ENCODE results near the gene SCAP. TPM values are rescaled to one million over a fixed set of nuclear protein-coding genes. Genes with fewer than 3 reads are reported as not detected.

The SCAP gene
- total and polyA plus RNA-seq, 2 of the 13 experiments (the other 11 are each of a cell fraction or from before 2014, with no cell fraction given): 40.4 to 53.3 TPM

- Histone ChIP-seq H4K20me1 (ENCODE audit: insufficient read depth, low read length) (no peaks in the 10 kb centered on the region), H3K36me3 (replicated peaks in 1 of 2; ENCODE audit: control insufficient read depth in 1 of 2, insufficient read depth in 2 of 2, low read length in 2 of 2) (0 out of 5 replicates have a peak, but pooled peaks cover 0 to 2% of the 10 kb centered on the region in 2 experiments), H3K4me1 (ENCODE audit: insufficient read depth, low read length) (no peaks in the 10 kb centered on the region), H3K79me2 (ENCODE audit: insufficient read depth, low read length) (no peaks in the 10 kb centered on the region), H3K4me2 (ENCODE audit: low read depth, low read length) (no peak overlapping the region), H3K4me3 (replicated peaks in 1 of 3; ENCODE audit: insufficient read depth in 1 of 3, low read depth in 2 of 3, low read length in 3 of 3) (no peak overlapping the region), H2AFZ (ENCODE audit: low read length) (no peak overlapping the region), H3K9me3 (ENCODE audit: low read length) (no peaks in the 10 kb centered on the region), H3K27ac (ENCODE audit: extremely low read length, insufficient read depth, low read length) (no peak overlapping the region), H3K27me3 (ENCODE audit: control insufficient read depth in 1 of 2, insufficient read depth in 2 of 2, low read length in 2 of 2) (no peaks in the 10 kb centered on the region), H3K9ac (ENCODE audit: insufficient read depth, low read depth, low read length) (no peak overlapping the region)
- no peak for DNase-seq (ENCODE audit: low spot score)
- ChIA-PET CTCF (ENCODE audit: low intra/inter-chr PET ratio, low total read pairs) (no interaction called here), POLR2A (no interaction called here)
- TF ChIP-seq ZNF574 (CRISPR knock-in tag; IDR thresholded peaks at IDR 0.05) (no peak), PLRG1 (conservative IDR thresholded peaks at IDR 0.05) (no peak), ZNF350 (CRISPR knock-in tag; IDR thresholded peaks at IDR 0.05; ENCODE audit: borderline replicate concordance, low read depth) (no peak), ZFY (CRISPR knock-in tag; IDR thresholded peaks at IDR 0.05) (no peak), NFE2L1 (CRISPR knock-in tag; IDR thresholded peaks at IDR 0.05; ENCODE audit: borderline replicate concordance) (no peak), GABPA (IDR thresholded peaks at IDR 0.05; ENCODE audit: low read depth, low read length) (no peak), GABPA (CRISPR knock-in tag; IDR thresholded peaks at IDR 0.05; ENCODE audit: low read depth) (no peak), ZFP41 (CRISPR knock-in tag; IDR thresholded peaks at IDR 0.05; ENCODE audit: borderline replicate concordance) (no peak), FOXO4 (CRISPR knock-in tag; conservative IDR thresholded peaks at IDR 0.05) (no peak), ZNF883 (CRISPR knock-in tag; IDR thresholded peaks at IDR 0.05; ENCODE audit: not compliant biosample characterization) (no peak)
- in situ Hi-C loops (cut with HindIII; ENCODE audit: extremely low pct_ligation_motif_present, low pct_unique_long_range_greater_than_20kb) (no loop called here), intact Hi-C loops (cut with micrococcal nuclease; ENCODE audit: unreplicated experiment) (no loop called here)
- no peak for FAIRE-seq
- ATAC-seq: no peak
- no TSS peak for BruUV-seq (replicated peaks)
- 92% methylated on average over 3 of the region's 3 CpGs for WGBS (ENCODE audit: low lambda C conversion rate)
These were observed 10.1 kb upstream of the SCAP start for GRCh38 chr3:47485812-47486211.

Data from HepG2 (cell line).